ENCODE data around the gene KHNYN.

GRCh38 chr14:24425704-24426103 is 4.0 kb upstream of the KHNYN start:
- TF ChIP-seq CTCF (conservative IDR thresholded peaks at IDR 0.05; ENCODE audit: low read length) (no peak), EZH2phosphoT487 (IDR thresholded peaks at IDR 0.05; ENCODE audit: borderline replicate concordance) (no peak)
